HEK293 (cell line): Measurements from ENCODE around the gene SORL1-AS1.

Source experiments
- BCL11A ChIP-seq: fragments of 450-650 bp; formaldehyde crosslinking; IDR thresholded peaks from 2 replicates; pipeline ENCODE4 v1.5.1; 2016; ENCODE audit warnings: low read depth, missing biosample characterization, missing genetic modification characterization
- GLI4 ChIP-seq: fragments of 450-650 bp; formaldehyde crosslinking; IDR thresholded peaks from 2 replicates; pipeline ENCODE4 v1.5.1; 2016; ENCODE audit warnings: missing biosample characterization, missing genetic modification characterization
- GLIS1 ChIP-seq: fragments of 450-650 bp; formaldehyde crosslinking; IDR thresholded peaks from 2 replicates; pipeline ENCODE4 v1.5.1; 2016; ENCODE audit warnings: missing biosample characterization, missing genetic modification characterization
- MYNN ChIP-seq: fragments of 450-650 bp; formaldehyde crosslinking; IDR thresholded peaks from 2 replicates; pipeline ENCODE4 v1.5.1; 2016; ENCODE audit warnings: missing biosample characterization, missing genetic modification characterization, borderline replicate concordance
- PRDM1 ChIP-seq: fragments of 450-650 bp; formaldehyde crosslinking; IDR thresholded peaks from 2 replicates; pipeline ENCODE4; 2016; ENCODE audit warnings: missing biosample characterization, missing genetic modification characterization
- ZBTB1 ChIP-seq: fragments of 450-650 bp; formaldehyde crosslinking; IDR thresholded peaks from 2 replicates; pipeline ENCODE4 v1.5.1; 2016; ENCODE audit warnings: missing biosample characterization, missing genetic modification characterization
- ZBTB7A ChIP-seq: fragments of 450-650 bp; formaldehyde crosslinking; IDR thresholded peaks from 2 replicates; pipeline ENCODE4 v1.5.1; 2016; ENCODE audit warnings: low read depth, missing biosample characterization, missing genetic modification characterization
- ZFHX2 ChIP-seq: fragments of 450-650 bp; formaldehyde crosslinking; conservative IDR thresholded peaks from 2 replicates; pipeline ENCODE4 v1.5.1; 2016; ENCODE audit warnings: missing biosample characterization, missing genetic modification characterization
- ZFP37 ChIP-seq: fragments of 450-650 bp; formaldehyde crosslinking; IDR thresholded peaks from 2 replicates; pipeline ENCODE4 v1.5.1; 2016; ENCODE audit warnings: missing biosample characterization, missing genetic modification characterization
- ZIC2 ChIP-seq: fragments of 450-650 bp; formaldehyde crosslinking; IDR thresholded peaks from 2 replicates; pipeline ENCODE4 v1.5.1; 2016; ENCODE audit warnings: missing biosample characterization, missing genetic modification characterization
- ZNF133 ChIP-seq: fragments of 450-650 bp; formaldehyde crosslinking; IDR thresholded peaks from 2 replicates; pipeline ENCODE4 v1.5.1; 2016; ENCODE audit warnings: missing biosample characterization, missing genetic modification characterization
- ZNF138 ChIP-seq: fragments of 450-650 bp; formaldehyde crosslinking; IDR thresholded peaks from 2 replicates; pipeline ENCODE4 v1.5.1; 2016; ENCODE audit warnings: missing biosample characterization, missing genetic modification characterization, borderline replicate concordance
- ZNF157 ChIP-seq: fragments of 450-650 bp; formaldehyde crosslinking; IDR thresholded peaks from 2 replicates; pipeline ENCODE4 v1.5.1; 2016; ENCODE audit warnings: missing biosample characterization, missing genetic modification characterization
- ZNF174 ChIP-seq: fragments of 450-650 bp; formaldehyde crosslinking; IDR thresholded peaks from 2 replicates; pipeline ENCODE4 v1.5.0; 2017; ENCODE audit warnings: missing biosample characterization, mild to moderate bottlenecking, missing genetic modification characterization
- ZNF211 ChIP-seq: fragments of 450-650 bp; formaldehyde crosslinking; IDR thresholded peaks from 2 replicates; pipeline ENCODE4 v1.5.1; 2016; ENCODE audit warnings: low read depth, missing biosample characterization, missing genetic modification characterization
- ZNF239 ChIP-seq: fragments of 450-650 bp; formaldehyde crosslinking; IDR thresholded peaks from 2 replicates; pipeline ENCODE4 v1.5.1; 2016; ENCODE audit warnings: missing biosample characterization, missing genetic modification characterization
- ZNF292 ChIP-seq: fragments of 450-650 bp; formaldehyde crosslinking; IDR thresholded peaks from 2 replicates; pipeline ENCODE4 v1.5.1; 2016; ENCODE audit warnings: low read depth, missing biosample characterization, missing genetic modification characterization, borderline replicate concordance
- ZNF37A ChIP-seq: fragments of 450-650 bp; IDR thresholded peaks from 2 replicates; pipeline ENCODE4 v1.5.1; 2018; ENCODE audit warnings: missing biosample characterization, missing genetic modification characterization
- ZNF391 ChIP-seq: fragments of 450-650 bp; formaldehyde crosslinking; IDR thresholded peaks from 2 replicates; pipeline ENCODE4 v1.5.1; 2016; ENCODE audit warnings: low read depth, missing biosample characterization, missing genetic modification characterization, borderline replicate concordance
- ZNF544 ChIP-seq: fragments of 450-650 bp; formaldehyde crosslinking; IDR thresholded peaks from 2 replicates; pipeline ENCODE4 v1.5.0; 2017; ENCODE audit warnings: missing biosample characterization, missing genetic modification characterization
- ZNF560 ChIP-seq: fragments of 450-650 bp; formaldehyde crosslinking; IDR thresholded peaks from 2 replicates; pipeline ENCODE4 v1.5.1; 2017; ENCODE audit warnings: missing biosample characterization, missing genetic modification characterization, borderline replicate concordance
- ZNF596 ChIP-seq: fragments of 450-650 bp; IDR thresholded peaks from 2 replicates; pipeline ENCODE4 v1.5.0; 2018; ENCODE audit warnings: missing biosample characterization, mild to moderate bottlenecking, missing genetic modification characterization, moderate library complexity
- ZNF610 ChIP-seq: fragments of 450-650 bp; formaldehyde crosslinking; IDR thresholded peaks from 2 replicates; pipeline ENCODE4 v1.5.1; 2016; ENCODE audit warnings: missing biosample characterization, missing genetic modification characterization, borderline replicate concordance
- ZNF664 ChIP-seq: fragments of 450-650 bp; formaldehyde crosslinking; IDR thresholded peaks from 2 replicates; pipeline ENCODE4 v1.5.1; 2016; ENCODE audit warnings: missing biosample characterization, missing genetic modification characterization
- ZNF837 ChIP-seq: fragments of 450-650 bp; formaldehyde crosslinking; IDR thresholded peaks from 2 replicates; pipeline ENCODE4 v1.5.1; 2016; ENCODE audit warnings: missing biosample characterization, missing genetic modification characterization
- ZSCAN16 ChIP-seq: fragments of 450-650 bp; formaldehyde crosslinking; IDR thresholded peaks from 2 replicates; pipeline ENCODE4 v1.5.1; 2016; ENCODE audit warnings: missing biosample characterization, missing genetic modification characterization
- ZSCAN23 ChIP-seq: fragments of 450-650 bp; formaldehyde crosslinking; IDR thresholded peaks from 2 replicates; pipeline ENCODE4 v1.5.1; 2016; ENCODE audit warnings: missing biosample characterization, missing genetic modification characterization
- TF ChIP-seq, protein P1 (sequence below): fragments of 450-650 bp; formaldehyde crosslinking; IDR thresholded peaks from 2 replicates; pipeline ENCODE4 v1.5.1; 2016; ENCODE audit warnings: missing biosample characterization, missing genetic modification characterization
- TF ChIP-seq, protein P2 (sequence below): fragments of 450-650 bp; formaldehyde crosslinking; IDR thresholded peaks from 2 replicates; pipeline ENCODE4 v1.5.1; 2017; ENCODE audit warnings: missing biosample characterization, missing genetic modification characterization
- TF ChIP-seq, protein P3 (sequence below): fragments of 450-650 bp; formaldehyde crosslinking; IDR thresholded peaks from 2 replicates; pipeline ENCODE4 v1.5.1; 2016; ENCODE audit warnings: missing biosample characterization, missing genetic modification characterization
- TF ChIP-seq, protein P4 (sequence below): fragments of 450-650 bp; formaldehyde crosslinking; conservative IDR thresholded peaks from 2 replicates; pipeline ENCODE4 v1.5.1; 2016; ENCODE audit warnings: low read depth, missing biosample characterization, missing genetic modification characterization

The SORL1-AS1 gene

DNA sequence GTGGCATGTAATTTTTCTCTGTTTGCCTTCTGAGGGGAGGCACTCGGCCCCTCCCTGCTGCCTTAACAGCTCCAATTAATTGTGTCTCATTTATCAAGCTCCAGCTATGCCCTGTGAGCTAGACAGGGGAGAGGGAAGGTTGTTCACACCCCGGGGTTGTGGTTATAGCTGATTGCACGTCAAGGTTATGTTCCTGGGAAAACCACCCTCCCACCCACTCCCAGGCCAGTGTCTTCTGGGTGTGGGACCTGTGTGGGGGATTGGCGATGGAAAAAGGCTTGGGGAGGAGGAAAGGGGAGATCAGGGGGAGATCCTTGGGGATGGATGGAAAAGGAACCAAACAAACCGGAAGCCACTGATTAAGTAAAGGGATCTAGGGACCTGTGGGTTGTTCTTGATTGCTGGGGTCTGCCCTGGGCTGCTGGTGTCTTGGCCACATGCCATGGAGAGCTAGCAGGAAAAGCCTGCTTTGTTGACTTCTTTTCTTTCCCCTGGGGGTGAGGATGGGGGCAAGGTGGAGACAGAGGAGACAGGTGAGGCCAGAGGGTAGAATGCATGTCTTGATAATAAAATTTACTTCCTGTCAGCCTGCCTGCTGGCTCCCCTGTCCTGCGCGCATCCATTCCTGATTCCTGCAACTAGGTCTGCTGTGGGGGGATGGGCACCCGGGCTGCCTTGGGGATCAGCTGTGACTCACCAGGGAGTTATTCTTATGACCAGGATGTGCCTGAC is 13.5 kb upstream of the SORL1-AS1 start (continued):
- no peak for TF ChIP-seq ZNF138
- no peak for TF ChIP-seq ZNF837 (tag by site-specific recombination)
- no peak for TF ChIP-seq ZNF664 (tag by site-specific recombination)
- TF ChIP-seq ZBTB1: no peak
- TF ChIP-seq ZSCAN16 (tag by site-specific recombination): no peak
- no peak for TF ChIP-seq ZNF133 (tag by site-specific recombination)
- no peak for TF ChIP-seq ZSCAN23 (tag by site-specific recombination)
- TF ChIP-seq ZNF239 (tag by site-specific recombination): no peak
- TF ChIP-seq BCL11A: no peak
- TF ChIP-seq ZBTB7A (tag by site-specific recombination): no peak
- no peak for TF ChIP-seq MYNN (tag by site-specific recombination)
- TF ChIP-seq, protein P1, sequence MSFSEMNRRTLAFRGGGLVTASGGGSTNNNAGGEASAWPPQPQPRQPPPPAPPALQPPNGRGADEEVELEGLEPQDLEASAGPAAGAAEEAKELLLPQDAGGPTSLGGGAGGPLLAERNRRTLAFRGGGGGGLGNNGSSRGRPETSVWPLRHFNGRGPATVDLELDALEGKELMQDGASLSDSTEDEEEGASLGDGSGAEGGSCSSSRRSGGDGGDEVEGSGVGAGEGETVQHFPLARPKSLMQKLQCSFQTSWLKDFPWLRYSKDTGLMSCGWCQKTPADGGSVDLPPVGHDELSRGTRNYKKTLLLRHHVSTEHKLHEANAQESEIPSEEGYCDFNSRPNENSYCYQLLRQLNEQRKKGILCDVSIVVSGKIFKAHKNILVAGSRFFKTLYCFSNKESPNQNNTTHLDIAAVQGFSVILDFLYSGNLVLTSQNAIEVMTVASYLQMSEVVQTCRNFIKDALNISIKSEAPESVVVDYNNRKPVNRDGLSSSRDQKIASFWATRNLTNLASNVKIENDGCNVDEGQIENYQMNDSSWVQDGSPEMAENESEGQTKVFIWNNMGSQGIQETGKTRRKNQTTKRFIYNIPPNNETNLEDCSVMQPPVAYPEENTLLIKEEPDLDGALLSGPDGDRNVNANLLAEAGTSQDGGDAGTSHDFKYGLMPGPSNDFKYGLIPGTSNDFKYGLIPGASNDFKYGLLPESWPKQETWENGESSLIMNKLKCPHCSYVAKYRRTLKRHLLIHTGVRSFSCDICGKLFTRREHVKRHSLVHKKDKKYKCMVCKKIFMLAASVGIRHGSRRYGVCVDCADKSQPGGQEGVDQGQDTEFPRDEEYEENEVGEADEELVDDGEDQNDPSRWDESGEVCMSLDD (tag by site-specific recombination): no peak
- TF ChIP-seq ZIC2: peak; percentile 47
- TF ChIP-seq ZNF560 (tag by site-specific recombination): no peak
- TF ChIP-seq ZNF211 (tag by site-specific recombination): no peak
- no peak for TF ChIP-seq ZNF544 (tag by site-specific recombination)
- no peak for TF ChIP-seq GLI4 (tag by site-specific recombination)
- TF ChIP-seq ZNF157: no peak
- TF ChIP-seq, protein P2, sequence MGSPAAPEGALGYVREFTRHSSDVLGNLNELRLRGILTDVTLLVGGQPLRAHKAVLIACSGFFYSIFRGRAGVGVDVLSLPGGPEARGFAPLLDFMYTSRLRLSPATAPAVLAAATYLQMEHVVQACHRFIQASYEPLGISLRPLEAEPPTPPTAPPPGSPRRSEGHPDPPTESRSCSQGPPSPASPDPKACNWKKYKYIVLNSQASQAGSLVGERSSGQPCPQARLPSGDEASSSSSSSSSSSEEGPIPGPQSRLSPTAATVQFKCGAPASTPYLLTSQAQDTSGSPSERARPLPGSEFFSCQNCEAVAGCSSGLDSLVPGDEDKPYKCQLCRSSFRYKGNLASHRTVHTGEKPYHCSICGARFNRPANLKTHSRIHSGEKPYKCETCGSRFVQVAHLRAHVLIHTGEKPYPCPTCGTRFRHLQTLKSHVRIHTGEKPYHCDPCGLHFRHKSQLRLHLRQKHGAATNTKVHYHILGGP (tag by site-specific recombination): no peak
- no peak for TF ChIP-seq ZNF37A
- TF ChIP-seq, protein P3, sequence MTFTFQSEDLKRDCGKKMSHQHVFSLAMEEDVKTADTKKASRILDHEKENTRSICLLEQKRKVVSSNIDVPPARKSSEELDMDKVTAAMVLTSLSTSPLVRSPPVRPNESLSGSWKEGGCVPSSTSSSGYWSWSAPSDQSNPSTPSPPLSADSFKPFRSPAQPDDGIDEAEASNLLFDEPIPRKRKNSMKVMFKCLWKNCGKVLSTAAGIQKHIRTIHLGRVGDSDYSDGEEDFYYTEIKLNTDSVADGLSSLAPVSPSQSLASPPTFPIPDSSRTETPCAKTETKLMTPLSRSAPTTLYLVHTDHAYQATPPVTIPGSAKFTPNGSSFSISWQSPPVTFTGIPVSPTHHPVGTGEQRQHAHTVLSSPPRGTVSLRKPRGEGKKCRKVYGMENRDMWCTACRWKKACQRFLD (tag by site-specific recombination): no peak
- TF ChIP-seq ZFHX2 (tag by site-specific recombination): peak; percentile 69
- no peak for TF ChIP-seq ZNF292
- TF ChIP-seq ZFP37 (tag by site-specific recombination): no peak
- TF ChIP-seq ZNF174 (tag by site-specific recombination): no peak
- no peak for TF ChIP-seq ZNF596 (tag by site-specific recombination)
- no peak for TF ChIP-seq ZNF610
- no peak for TF ChIP-seq ZNF391 (tag by site-specific recombination)
- peak; percentile 81 for TF ChIP-seq GLIS1 (tag by site-specific recombination)
- TF ChIP-seq, protein P4, sequence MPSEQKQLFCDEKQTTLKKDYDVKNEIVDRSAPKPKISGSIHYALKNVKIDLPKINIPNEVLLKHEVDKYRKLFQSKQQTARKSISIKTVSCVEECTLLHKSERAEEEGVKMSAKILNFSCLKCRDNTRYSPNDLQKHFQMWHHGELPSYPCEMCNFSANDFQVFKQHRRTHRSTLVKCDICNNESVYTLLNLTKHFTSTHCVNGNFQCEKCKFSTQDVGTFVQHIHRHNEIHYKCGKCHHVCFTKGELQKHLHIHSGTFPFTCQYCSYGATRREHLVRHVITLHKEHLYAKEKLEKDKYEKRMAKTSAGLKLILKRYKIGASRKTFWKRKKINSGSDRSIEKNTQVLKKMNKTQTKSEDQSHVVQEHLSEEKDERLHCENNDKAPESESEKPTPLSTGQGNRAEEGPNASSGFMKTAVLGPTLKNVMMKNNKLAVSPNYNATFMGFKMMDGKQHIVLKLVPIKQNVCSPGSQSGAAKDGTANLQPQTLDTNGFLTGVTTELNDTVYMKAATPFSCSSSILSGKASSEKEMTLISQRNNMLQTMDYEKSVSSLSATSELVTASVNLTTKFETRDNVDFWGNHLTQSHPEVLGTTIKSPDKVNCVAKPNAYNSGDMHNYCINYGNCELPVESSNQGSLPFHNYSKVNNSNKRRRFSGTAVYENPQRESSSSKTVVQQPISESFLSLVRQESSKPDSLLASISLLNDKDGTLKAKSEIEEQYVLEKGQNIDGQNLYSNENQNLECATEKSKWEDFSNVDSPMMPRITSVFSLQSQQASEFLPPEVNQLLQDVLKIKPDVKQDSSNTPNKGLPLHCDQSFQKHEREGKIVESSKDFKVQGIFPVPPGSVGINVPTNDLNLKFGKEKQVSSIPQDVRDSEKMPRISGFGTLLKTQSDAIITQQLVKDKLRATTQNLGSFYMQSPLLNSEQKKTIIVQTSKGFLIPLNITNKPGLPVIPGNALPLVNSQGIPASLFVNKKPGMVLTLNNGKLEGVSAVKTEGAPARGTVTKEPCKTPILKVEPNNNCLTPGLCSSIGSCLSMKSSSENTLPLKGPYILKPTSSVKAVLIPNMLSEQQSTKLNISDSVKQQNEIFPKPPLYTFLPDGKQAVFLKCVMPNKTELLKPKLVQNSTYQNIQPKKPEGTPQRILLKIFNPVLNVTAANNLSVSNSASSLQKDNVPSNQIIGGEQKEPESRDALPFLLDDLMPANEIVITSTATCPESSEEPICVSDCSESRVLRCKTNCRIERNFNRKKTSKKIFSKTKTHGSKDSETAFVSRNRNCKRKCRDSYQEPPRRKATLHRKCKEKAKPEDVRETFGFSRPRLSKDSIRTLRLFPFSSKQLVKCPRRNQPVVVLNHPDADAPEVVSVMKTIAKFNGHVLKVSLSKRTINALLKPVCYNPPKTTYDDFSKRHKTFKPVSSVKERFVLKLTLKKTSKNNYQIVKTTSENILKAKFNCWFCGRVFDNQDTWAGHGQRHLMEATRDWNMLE (tag by site-specific recombination): no peak
- TF ChIP-seq PRDM1 (tag by site-specific recombination): no peak
